HepG2 (cell line): ENCODE data around the gene UNC5B. TPM values are rescaled to one million over a fixed set of nuclear protein-coding genes. Genes with fewer than 3 reads are reported as not detected.
A peak's percentile ranks its signal among the peaks of the same experiment; 100 is the strongest.

Source experiments
- ATAC-seq: fragments of 200-7000 bp; cut with Tn5 transposase; 3 replicates; pipeline ENCODE4 v1.9.1; 2020; ENCODE audit warnings: mild to moderate bottlenecking, moderate library complexity
- BruUV-seq: library from RNA; stranded (reverse); fragments of 400-500 nt; replicated peaks from 2 replicates; lab custom pipeline; 2021; lab: Mats Ljungman, UMichigan
- CTCF ChIA-PET: fragments of 300-600 bp; formaldehyde crosslinking; extraction: SDS; loops from one replicate; lab custom pipeline; 2021; ENCODE audit warnings: low total read pairs, inconsistent platforms, low intra/inter-chr PET ratio; lab: Yijun Ruan, JAX
- POLR2A ChIA-PET: fragments of 350-600 bp; sonication (Branson Sonifier 250); formaldehyde crosslinking; loops from one replicate; lab custom pipeline; 2020; ENCODE audit warnings: antibody characterized with exemption, inconsistent platforms; lab: Yijun Ruan, JAX
- DNase-seq: peaks from one replicate; pipeline ENCODE4 v3.0.0-alpha.2; 2015; ENCODE audit warnings: low spot score
- FAIRE-seq: peaks from 3 replicates; lab custom pipeline; 2011; peaks lifted over from hg19 to GRCh38; lab: Jason Lieb, UNC
- H2AFZ ChIP-seq: one replicate; pipeline ENCODE4 v1.6.1; 2011; ENCODE audit warnings: low read length, inconsistent platforms
- H3K27ac ChIP-seq: fragments of 300-600 bp; 3 replicates; pipeline ENCODE4 v1.8.0; 2011; ENCODE audit warnings: mixed run types, mild to moderate bottlenecking, mixed read lengths, low read length, inconsistent platforms; ENCODE audit not compliant: insufficient read depth; ENCODE audit errors: extremely low read length
- H3K27me3 ChIP-seq, 2 experiments: fragments of 200-600 bp in 1 of 2; 2 replicates in 1 of 2; 3 replicates in 1 of 2; pipeline versions ENCODE4 v1.6.0 to v1.8.0; 2011; ENCODE audit warnings: low read length in 2 of 2, mild to moderate bottlenecking in 2 of 2, moderate library complexity in 2 of 2, inconsistent platforms in 1 of 2; ENCODE audit not compliant: insufficient read depth in 2 of 2, control insufficient read depth in 1 of 2
- H3K36me3 ChIP-seq, 2 experiments: fragments of 200-600 bp in 1 of 2; replicated peaks in 1 of 2; 2 replicates in 1 of 2; 3 replicates in 1 of 2; pipeline versions ENCODE4 v1.5.1 to v1.8.0; 2011; ENCODE audit warnings: low read length in 2 of 2, inconsistent platforms in 1 of 2; ENCODE audit not compliant: insufficient read depth in 2 of 2, control insufficient read depth in 1 of 2
- H3K4me1 ChIP-seq: 2 replicates; pipeline ENCODE4 v1.5.1; 2012; ENCODE audit warnings: low read length, inconsistent platforms; ENCODE audit not compliant: insufficient read depth
- H3K4me2 ChIP-seq: 2 replicates; pipeline ENCODE4 v1.6.0; 2011; ENCODE audit warnings: low read depth, low read length, inconsistent platforms
- H3K4me3 ChIP-seq, 3 experiments: fragments of 200-600 bp in 1 of 3; sonication (generic), shearing (Covaris generic) in 1 of 3; replicated peaks in 1 of 3; 2 replicates each; pipeline ENCODE4 v1.5.1; 2011 to 2016; ENCODE audit warnings: low read length in 3 of 3, inconsistent platforms in 2 of 3, low read depth in 2 of 3, mild to moderate bottlenecking in 2 of 3, control low read depth in 1 of 3, mixed read lengths in 1 of 3; ENCODE audit not compliant: insufficient read depth in 1 of 3
- H3K79me2 ChIP-seq: one replicate; pipeline ENCODE4 v1.6.1; 2011; ENCODE audit warnings: low read length, inconsistent platforms; ENCODE audit not compliant: insufficient read depth
- H3K9ac ChIP-seq: 2 replicates; pipeline ENCODE4 v1.6.0; 2011; ENCODE audit warnings: mild to moderate bottlenecking, low read depth, low read length, inconsistent platforms; ENCODE audit not compliant: insufficient read depth
- H3K9me3 ChIP-seq: 2 replicates; pipeline ENCODE4 v1.5.1; 2012; ENCODE audit warnings: mild to moderate bottlenecking, low read length
- H4K20me1 ChIP-seq: 2 replicates; pipeline ENCODE4 v1.6.0; 2011; ENCODE audit warnings: inconsistent platforms, mild to moderate bottlenecking, low read length, moderate library complexity; ENCODE audit not compliant: insufficient read depth
- AFF4 ChIP-seq: sonication (generic); formaldehyde crosslinking; IDR thresholded peaks from 2 replicates; pipeline ENCODE4 v1.4.0; 2020; ENCODE audit warnings: missing genetic modification reagents
- ESRRA ChIP-seq: sonication (generic); formaldehyde crosslinking; IDR thresholded peaks from 2 replicates; pipeline ENCODE4 v1.5.1; 2020; ENCODE audit warnings: mild to moderate bottlenecking, low read depth, missing genetic modification reagents
- HOXA9 ChIP-seq: sonication (generic); formaldehyde crosslinking; IDR thresholded peaks from 2 replicates; pipeline ENCODE4 v1.8.1; 2022; ENCODE audit warnings: missing genetic modification reagents, mild to moderate bottlenecking, moderate library complexity, borderline replicate concordance
- SALL1 ChIP-seq: sonication (generic); formaldehyde crosslinking; IDR thresholded peaks from 2 replicates; pipeline ENCODE4 v1.8.0; 2022; ENCODE audit warnings: mild to moderate bottlenecking, missing genetic modification reagents
- SKIL ChIP-seq: sonication (generic); formaldehyde crosslinking; IDR thresholded peaks from 2 replicates; pipeline ENCODE4 v1.8.0; 2022; ENCODE audit warnings: missing genetic modification reagents, mild to moderate bottlenecking, moderate library complexity, borderline replicate concordance
- SP1 ChIP-seq, 2 experiments: fragments of 450-650 bp in 1 of 2; sonication (generic) in 1 of 2; formaldehyde crosslinking in 1 of 2; IDR thresholded peaks; 2 replicates each; pipeline versions ENCODE4 v1.4.0 to v1.6.1; 2016 to 2020; ENCODE audit warnings: missing genetic modification reagents in 1 of 2
- STAT5B ChIP-seq: sonication (generic); formaldehyde crosslinking; IDR thresholded peaks from 2 replicates; pipeline ENCODE4 v1.4.0; 2020; ENCODE audit warnings: missing genetic modification reagents
- TRIM24 ChIP-seq: sonication (generic); formaldehyde crosslinking; IDR thresholded peaks from 2 replicates; pipeline ENCODE4 v1.8.0; 2022; ENCODE audit warnings: mild to moderate bottlenecking, missing genetic modification reagents
- ZBTB7B ChIP-seq: sonication (generic); formaldehyde crosslinking; IDR thresholded peaks from 2 replicates; pipeline ENCODE4 v1.4.0; 2020; ENCODE audit warnings: missing genetic modification reagents
- ZNF768 ChIP-seq: sonication (generic); formaldehyde crosslinking; IDR thresholded peaks from 2 replicates; pipeline ENCODE4 v1.4.0; 2020; ENCODE audit warnings: missing genetic modification reagents
- WGBS: methylation state at CpG from one replicate; pipeline ENCODE4 v1.1.6; 2017; ENCODE audit warnings: low lambda C conversion rate; 5-methylcytosine and 5-hydroxymethylcytosine counted together
- in situ Hi-C: cut with HindIII; loops from 2 replicates; pipeline ENCODE4 v1.10.0; 2017; ENCODE audit warnings: low pct_unique_long_range_greater_than_20kb; ENCODE audit not compliant: extremely low pct_ligation_motif_present
- intact Hi-C: fragments of 100-400 bp; cut with micrococcal nuclease; formaldehyde crosslinking; loops from one replicate; pipeline ENCODE4 v1.10.0; 2022; ENCODE audit not compliant: unreplicated experiment
- polyA plus RNA-seq, 8 experiments: library from polyadenylated mRNA; depleted of rRNA in 3 of 8; stranded (reverse) in 7 of 8; unstranded in 1 of 8; fragments of >200 nt; fragmentation: Illumina TruSeq in 4 of 8; extraction: Trizol in 4 of 8; gene quantifications; 2 replicates each; pipeline versions ENCODE4 v1.2.1 to v1.2.3, GENCODE V29; 2011 to 2016; ENCODE audit warnings: low read depth in 4 of 8, missing spikeins in 1 of 8, mixed read lengths in 1 of 8; ENCODE audit not compliant: insufficient read depth in 1 of 8
- total RNA-seq, 5 experiments: library from RNA; depleted of rRNA; stranded (reverse); fragments of >200 nt; fragmentation: Illumina TruSeq; extraction: Trizol; gene quantifications; 2 replicates each; pipeline ENCODE4 v1.2.3, GENCODE V29; 2016; ENCODE audit warnings: low read depth in 1 of 5
- TF ChIP-seq, protein P1 (sequence below): sonication (generic); formaldehyde crosslinking; IDR thresholded peaks from 2 replicates; pipeline ENCODE4 v1.4.0; 2020; ENCODE audit warnings: missing genetic modification reagents
- TF ChIP-seq, protein P2 (sequence below): sonication (generic); formaldehyde crosslinking; IDR thresholded peaks from 2 replicates; pipeline ENCODE4 v1.5.1; 2020; ENCODE audit warnings: mild to moderate bottlenecking, missing genetic modification reagents, moderate library complexity

The UNC5B gene
- total and polyA plus RNA-seq, 2 of the 13 experiments (the other 11 are each of a cell fraction or from before 2014, with no cell fraction given), result 0.07 TPM

DNA sequence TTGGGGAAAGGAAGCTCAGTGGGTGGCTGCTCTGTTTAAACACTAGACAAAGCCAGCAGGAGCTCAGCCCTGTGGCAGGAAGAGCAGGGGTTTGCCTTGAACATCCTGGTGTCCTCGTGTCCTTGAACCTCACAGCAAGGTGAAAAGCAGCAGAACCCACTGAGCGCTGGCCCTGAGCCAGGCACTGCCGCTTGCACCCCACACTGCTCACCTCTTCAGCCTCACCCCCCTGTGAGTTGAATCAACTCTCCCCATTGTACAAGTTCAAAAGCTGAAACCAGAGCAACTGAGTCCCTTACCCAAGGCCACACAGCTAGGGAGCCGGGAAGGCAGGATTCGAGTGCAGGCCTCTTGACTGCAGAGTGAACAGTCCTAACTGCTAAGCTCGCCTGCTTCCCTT is 138.7 kb downstream of the UNC5B start:
- Histone ChIP-seq H3K4me1 (peaks cover 48% of the 10 kb centered on the region), H3K9ac (no peak overlapping the region), H3K4me3 (no peak overlapping the region), H3K27ac (no peak overlapping the region), H3K36me3 (peaks cover 18 to 58% of the 10 kb centered on the region in 2 experiments), H3K9me3 (no peaks in the 10 kb centered on the region), H3K79me2 (peaks cover 4% of the 10 kb centered on the region), H3K4me2 (no peak overlapping the region), H3K27me3 (no peaks in the 10 kb centered on the region), H4K20me1 (no peaks in the 10 kb centered on the region), H2AFZ (no peak overlapping the region)
- no peak for DNase-seq
- WGBS, result 70% methylated on average over 2 of the region's 6 CpGs
- no peak for FAIRE-seq
- POLR2A ChIA-PET, result interaction anchor here (1.4 to 1.5 kb wide), 2 partner anchors 17 to 32 kb away, joined by 4 to 7 read pairs; partner anchors contain the start of gene SLC29A3
- CTCF ChIA-PET, result no interaction called here
- ATAC-seq, result no peak
- intact Hi-C loops, result no loop called here
- in situ Hi-C loops, result no loop called here
- no TSS peak for BruUV-seq
- TF ChIP-seq ESRRA (peak; percentile 66; the same call in 1 of the 2 replicates), STAT5B (no peak), AFF4 (no peak), ZBTB7B (CRISPR knock-in tag) (no peak), SKIL (CRISPR knock-in tag) (no peak), ZNF768 (CRISPR knock-in tag) (peak; percentile 78), SP1 (IDR thresholded peaks at IDR 0.05) (no peak), SP1 (CRISPR knock-in tag; IDR thresholded peaks at IDR 0.05) (no peak), TRIM24 (no peak), SALL1 (CRISPR knock-in tag) (peak; percentile 19; the same call in 1 of the 2 replicates), HOXA9 (CRISPR knock-in tag) (no peak)
- TF ChIP-seq, protein P1, sequence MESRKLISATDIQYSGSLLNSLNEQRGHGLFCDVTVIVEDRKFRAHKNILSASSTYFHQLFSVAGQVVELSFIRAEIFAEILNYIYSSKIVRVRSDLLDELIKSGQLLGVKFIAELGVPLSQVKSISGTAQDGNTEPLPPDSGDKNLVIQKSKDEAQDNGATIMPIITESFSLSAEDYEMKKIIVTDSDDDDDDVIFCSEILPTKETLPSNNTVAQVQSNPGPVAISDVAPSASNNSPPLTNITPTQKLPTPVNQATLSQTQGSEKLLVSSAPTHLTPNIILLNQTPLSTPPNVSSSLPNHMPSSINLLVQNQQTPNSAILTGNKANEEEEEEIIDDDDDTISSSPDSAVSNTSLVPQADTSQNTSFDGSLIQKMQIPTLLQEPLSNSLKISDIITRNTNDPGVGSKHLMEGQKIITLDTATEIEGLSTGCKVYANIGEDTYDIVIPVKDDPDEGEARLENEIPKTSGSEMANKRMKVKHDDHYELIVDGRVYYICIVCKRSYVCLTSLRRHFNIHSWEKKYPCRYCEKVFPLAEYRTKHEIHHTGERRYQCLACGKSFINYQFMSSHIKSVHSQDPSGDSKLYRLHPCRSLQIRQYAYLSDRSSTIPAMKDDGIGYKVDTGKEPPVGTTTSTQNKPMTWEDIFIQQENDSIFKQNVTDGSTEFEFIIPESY (CRISPR knock-in tag), result peak; percentile 73
- TF ChIP-seq, protein P2, sequence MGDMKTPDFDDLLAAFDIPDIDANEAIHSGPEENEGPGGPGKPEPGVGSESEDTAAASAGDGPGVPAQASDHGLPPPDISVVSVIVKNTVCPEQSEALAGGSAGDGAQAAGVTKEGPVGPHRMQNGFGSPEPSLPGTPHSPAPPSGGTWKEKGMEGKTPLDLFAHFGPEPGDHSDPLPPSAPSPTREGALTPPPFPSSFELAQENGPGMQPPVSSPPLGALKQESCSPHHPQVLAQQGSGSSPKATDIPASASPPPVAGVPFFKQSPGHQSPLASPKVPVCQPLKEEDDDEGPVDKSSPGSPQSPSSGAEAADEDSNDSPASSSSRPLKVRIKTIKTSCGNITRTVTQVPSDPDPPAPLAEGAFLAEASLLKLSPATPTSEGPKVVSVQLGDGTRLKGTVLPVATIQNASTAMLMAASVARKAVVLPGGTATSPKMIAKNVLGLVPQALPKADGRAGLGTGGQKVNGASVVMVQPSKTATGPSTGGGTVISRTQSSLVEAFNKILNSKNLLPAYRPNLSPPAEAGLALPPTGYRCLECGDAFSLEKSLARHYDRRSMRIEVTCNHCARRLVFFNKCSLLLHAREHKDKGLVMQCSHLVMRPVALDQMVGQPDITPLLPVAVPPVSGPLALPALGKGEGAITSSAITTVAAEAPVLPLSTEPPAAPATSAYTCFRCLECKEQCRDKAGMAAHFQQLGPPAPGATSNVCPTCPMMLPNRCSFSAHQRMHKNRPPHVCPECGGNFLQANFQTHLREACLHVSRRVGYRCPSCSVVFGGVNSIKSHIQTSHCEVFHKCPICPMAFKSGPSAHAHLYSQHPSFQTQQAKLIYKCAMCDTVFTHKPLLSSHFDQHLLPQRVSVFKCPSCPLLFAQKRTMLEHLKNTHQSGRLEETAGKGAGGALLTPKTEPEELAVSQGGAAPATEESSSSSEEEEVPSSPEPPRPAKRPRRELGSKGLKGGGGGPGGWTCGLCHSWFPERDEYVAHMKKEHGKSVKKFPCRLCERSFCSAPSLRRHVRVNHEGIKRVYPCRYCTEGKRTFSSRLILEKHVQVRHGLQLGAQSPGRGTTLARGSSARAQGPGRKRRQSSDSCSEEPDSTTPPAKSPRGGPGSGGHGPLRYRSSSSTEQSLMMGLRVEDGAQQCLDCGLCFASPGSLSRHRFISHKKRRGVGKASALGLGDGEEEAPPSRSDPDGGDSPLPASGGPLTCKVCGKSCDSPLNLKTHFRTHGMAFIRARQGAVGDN (CRISPR knock-in tag), result peak; percentile 53
